GM12878 (cell line): Measurements from ENCODE around the gene RAP1A.

Source experiments
- CHD1 ChIP-seq: IDR thresholded peaks from 2 replicates; pipeline ENCODE4 v1.6.1; 2012; ENCODE audit warnings: low read depth, low read length, improper control_type of control experiment
- EGR1 ChIP-seq, 2 experiments: IDR thresholded peaks; 1 replicate in 1 of 2; 2 replicates in 1 of 2; pipeline ENCODE4 v1.6.1; 2011 to 2012; ENCODE audit warnings: low read depth in 2 of 2, low read length in 2 of 2, borderline replicate concordance in 1 of 2, mild to moderate bottlenecking in 1 of 2, moderate library complexity in 1 of 2
- JUND ChIP-seq: IDR thresholded peaks from 2 replicates; pipeline ENCODE4 v1.6.1; 2012; ENCODE audit warnings: low read depth, mild to moderate bottlenecking, low read length, improper control_type of control experiment, moderate library complexity
- KAT2A ChIP-seq: conservative IDR thresholded peaks from 2 replicates; pipeline ENCODE4 v1.6.1; 2011; ENCODE audit warnings: low read depth, low read length; ENCODE audit not compliant: control insufficient read depth
- MTA2 ChIP-seq: fragments of 450-650 bp; IDR thresholded peaks from 2 replicates; pipeline ENCODE4 v1.6.1; 2016; ENCODE audit warnings: low read depth, mild to moderate bottlenecking, moderate library complexity
- NFYB ChIP-seq: IDR thresholded peaks from 2 replicates; pipeline ENCODE4 v1.6.1; 2011; ENCODE audit warnings: low read depth, mild to moderate bottlenecking, low read length, improper control_type of control experiment, moderate library complexity; ENCODE audit not compliant: insufficient read depth
- YY1 ChIP-seq: IDR thresholded peaks from 2 replicates; pipeline ENCODE4 v1.6.1; 2011; ENCODE audit warnings: low read depth, mild to moderate bottlenecking, low read length
- TF ChIP-seq, protein P1 (sequence below): IDR thresholded peaks from 2 replicates; pipeline ENCODE4 v1.6.1; 2012; ENCODE audit warnings: low read depth, low read length, improper control_type of control experiment
- TF ChIP-seq, protein P2 (sequence below), 3 experiments: IDR thresholded peaks in 2 of 3; conservative IDR thresholded peaks in 1 of 3; 2 replicates each; pipeline ENCODE4 v1.5.1; 2011; ENCODE audit warnings: low read depth in 3 of 3, low read length in 3 of 3, mild to moderate bottlenecking in 3 of 3, control low read depth in 2 of 3, moderate library complexity in 2 of 3, inconsistent platforms in 1 of 3, mixed read lengths in 1 of 3; ENCODE audit not compliant: control insufficient read depth in 2 of 3, insufficient read depth in 1 of 3; ENCODE audit errors: extremely low read depth in 1 of 3

DNA sequence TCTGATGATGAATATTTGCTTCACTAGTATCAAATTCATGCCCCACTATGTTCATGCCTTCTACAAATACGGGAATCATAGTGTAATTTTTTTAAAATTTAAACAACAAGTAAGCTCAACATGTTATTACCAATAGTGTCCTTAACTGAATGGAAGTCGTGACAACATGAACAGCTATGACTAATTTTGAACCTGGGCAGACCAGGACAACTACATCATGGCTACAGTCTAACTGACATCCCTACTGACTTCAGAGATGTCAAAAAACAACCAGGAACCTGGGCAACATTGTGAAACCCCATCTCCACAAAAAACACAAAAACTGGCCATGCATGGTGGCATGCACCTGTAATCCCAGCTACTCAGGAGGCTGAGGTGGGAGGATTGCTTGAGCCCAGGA is 33.5 kb upstream of the RAP1A start:
- TF ChIP-seq, protein P1, sequence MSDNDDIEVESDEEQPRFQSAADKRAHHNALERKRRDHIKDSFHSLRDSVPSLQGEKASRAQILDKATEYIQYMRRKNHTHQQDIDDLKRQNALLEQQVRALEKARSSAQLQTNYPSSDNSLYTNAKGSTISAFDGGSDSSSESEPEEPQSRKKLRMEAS, result no peak
- TF ChIP-seq CHD1, result no peak
- no peak for TF ChIP-seq EGR1 (IDR thresholded peaks at IDR 0.05; ENCODE audit: borderline replicate concordance in 1 of 2, low read depth in 2 of 2, low read length in 2 of 2)
- no peak for TF ChIP-seq MTA2
- TF ChIP-seq NFYB, result no peak
- TF ChIP-seq JUND, result no peak
- TF ChIP-seq KAT2A, result no peak
- no peak for TF ChIP-seq YY1
- TF ChIP-seq, protein P2, sequence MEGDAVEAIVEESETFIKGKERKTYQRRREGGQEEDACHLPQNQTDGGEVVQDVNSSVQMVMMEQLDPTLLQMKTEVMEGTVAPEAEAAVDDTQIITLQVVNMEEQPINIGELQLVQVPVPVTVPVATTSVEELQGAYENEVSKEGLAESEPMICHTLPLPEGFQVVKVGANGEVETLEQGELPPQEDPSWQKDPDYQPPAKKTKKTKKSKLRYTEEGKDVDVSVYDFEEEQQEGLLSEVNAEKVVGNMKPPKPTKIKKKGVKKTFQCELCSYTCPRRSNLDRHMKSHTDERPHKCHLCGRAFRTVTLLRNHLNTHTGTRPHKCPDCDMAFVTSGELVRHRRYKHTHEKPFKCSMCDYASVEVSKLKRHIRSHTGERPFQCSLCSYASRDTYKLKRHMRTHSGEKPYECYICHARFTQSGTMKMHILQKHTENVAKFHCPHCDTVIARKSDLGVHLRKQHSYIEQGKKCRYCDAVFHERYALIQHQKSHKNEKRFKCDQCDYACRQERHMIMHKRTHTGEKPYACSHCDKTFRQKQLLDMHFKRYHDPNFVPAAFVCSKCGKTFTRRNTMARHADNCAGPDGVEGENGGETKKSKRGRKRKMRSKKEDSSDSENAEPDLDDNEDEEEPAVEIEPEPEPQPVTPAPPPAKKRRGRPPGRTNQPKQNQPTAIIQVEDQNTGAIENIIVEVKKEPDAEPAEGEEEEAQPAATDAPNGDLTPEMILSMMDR (IDR thresholded peaks at IDR 0.05 in 2 of 3, conservative IDR thresholded peaks at IDR 0.05 in 1 of 3; ENCODE audit: control insufficient read depth in 2 of 3, extremely low read depth in 1 of 3, insufficient read depth in 1 of 3, low read depth in 3 of 3, low read length in 3 of 3), result no peak
